HG03139 (cell line): ENCODE results near the gene UGGT2.

Experiments
- ATAC-seq: cut with Tn5 transposase; IDR thresholded peaks from one replicate; pipeline ENCODE4 v1.9.1; 2021; ENCODE audit not compliant: unreplicated experiment

UGGT2 gene

DNA sequence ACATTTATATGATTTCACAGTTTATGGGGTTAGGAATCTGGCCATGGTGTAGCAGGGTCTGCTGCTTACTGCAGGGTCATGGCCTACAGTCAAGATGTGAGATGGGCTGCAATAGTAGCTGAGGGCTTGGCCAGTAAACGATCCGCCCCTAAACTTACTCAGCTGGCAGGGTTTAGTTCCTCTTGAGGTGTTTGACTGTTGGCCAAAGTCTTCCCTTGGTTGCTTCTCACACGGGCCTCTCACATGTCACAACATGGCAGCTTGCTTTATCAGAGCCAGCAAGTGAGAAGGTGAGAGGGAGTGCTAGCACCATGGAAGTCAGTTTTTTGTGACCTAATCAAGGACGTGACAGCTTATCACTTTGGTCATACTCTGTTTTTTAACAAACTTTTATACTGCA, 299.1 kb downstream of the UGGT2 start:
- ATAC-seq = no peak

DNA sequence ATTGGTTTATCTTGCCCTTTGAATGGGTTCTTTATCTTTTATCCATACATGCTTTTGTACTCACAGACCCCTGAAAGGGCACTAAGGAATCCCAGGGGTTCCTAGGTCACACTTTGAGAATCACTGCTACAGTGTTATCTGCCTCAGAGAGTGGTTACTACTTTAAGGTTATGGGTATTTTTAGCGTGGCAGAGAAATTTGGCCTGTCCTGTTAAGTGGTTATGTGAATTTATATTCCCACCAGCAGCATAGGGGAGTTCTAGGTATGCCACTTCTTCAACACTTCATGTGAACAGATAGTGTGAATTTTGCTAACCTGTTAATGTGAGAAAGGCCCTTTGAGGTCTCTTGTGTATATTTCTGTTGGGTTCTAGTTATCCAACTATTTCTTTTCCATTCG, 300.5 kb downstream of the UGGT2 start:
- no peak for ATAC-seq
